HG03565 (cell line): ENCODE data around the gene SLF2.
"Not testable (repeated sequence)": the region's sequence is repeated elsewhere in the genome, so short reads cannot be mapped to it uniquely, and the experiment has no call there.

Experiments used
- ATAC-seq: cut with Tn5 transposase; IDR thresholded peaks from one replicate; pipeline ENCODE4 v1.9.1; 2021; ENCODE audit warnings: mild to moderate bottlenecking, moderate library complexity; ENCODE audit not compliant: unreplicated experiment

The SLF2 gene

DNA sequence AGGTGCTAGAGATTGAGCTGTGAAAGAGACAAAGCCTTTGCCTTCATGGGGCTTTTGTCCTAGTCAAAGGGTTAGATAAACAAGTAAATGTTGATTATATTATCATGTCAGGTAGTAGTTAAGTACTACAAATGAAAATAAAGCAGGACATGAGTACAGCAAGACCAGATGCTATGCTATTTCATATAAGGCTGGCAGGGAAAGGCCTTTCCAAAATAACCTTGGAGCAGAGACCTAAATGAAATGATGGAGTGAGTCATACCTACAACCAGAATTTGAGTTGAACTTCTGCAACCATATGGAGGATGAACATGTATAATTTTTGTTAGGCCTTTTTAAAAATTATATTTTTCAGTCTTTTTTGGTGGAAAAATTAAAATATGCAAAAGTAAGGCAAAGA is 33.0 kb downstream of the SLF2 start:
- no peak for ATAC-seq

DNA sequence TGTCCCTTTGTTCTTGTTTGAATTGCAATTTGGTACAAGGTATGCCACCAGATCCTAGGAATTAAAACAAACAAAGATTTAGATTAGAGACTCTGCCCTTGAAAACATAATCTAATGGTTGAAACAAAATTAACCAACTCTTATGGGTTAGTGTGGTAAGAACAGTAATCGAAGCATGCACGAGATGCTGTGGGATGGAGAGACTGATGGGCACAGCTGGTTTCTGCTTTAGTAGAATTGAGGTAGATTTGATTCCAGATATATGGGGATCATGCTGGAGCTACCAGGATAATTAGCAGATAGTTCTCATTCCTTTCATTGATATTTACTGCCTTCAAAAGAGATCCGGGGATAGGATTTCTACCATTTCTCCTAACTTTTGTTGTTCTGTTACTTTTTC is 36.2 kb downstream of the SLF2 start:
- ATAC-seq, result no peak

DNA sequence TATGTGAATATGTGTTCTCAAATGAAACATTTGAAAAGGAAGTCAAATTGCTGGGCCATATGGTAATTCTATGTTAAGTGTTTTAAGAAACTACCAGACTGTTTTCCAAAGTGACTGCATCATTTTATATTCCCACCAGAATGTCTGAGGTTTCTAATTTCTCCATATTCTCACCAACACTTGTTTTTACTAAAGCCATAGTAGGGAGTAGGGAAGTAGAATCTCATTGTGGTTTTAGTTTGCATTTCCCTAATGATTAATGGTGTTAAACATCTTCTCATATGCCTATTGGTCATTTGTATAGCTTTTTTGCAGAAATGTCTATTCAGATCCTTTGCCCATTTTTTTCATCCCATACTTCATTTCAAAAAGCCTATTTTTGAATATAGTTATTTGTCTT is 47.5 kb downstream of the SLF2 start:
- ATAC-seq, result no peak

DNA sequence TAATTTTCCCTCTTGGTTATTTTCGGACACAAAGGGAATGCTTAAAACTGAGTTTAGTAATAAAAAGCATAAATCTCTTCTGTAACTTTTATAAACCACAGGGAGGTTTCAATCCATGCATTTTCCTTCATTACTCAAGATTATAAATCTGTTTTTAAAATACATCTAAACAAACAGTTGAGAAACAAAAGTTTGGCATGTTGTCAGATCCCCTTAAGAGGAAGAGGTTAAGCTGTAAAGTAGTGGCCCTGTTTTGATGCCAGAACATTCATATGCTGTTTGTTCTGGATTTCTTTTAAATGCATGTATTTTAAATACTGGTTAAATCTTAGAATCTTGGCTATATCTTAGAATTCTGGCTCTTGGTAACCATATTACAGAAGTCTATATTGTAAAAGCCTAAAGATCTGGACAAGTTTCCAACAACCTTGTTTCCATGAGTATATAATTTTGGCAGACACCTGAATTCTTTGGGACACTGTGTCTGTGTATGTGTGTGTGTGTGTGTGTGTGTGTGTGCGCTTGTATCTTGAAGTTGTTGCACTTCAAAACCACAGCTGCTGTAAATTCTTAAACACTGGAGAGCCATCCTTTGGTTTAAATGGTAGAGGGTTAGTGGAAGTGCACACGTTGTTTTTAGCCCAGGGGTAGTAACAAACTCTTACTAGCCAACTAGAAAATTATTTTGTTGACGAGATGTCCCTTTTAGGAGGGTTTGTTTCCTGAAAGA is 49.8 kb downstream of the SLF2 start:
- no peak for ATAC-seq

DNA sequence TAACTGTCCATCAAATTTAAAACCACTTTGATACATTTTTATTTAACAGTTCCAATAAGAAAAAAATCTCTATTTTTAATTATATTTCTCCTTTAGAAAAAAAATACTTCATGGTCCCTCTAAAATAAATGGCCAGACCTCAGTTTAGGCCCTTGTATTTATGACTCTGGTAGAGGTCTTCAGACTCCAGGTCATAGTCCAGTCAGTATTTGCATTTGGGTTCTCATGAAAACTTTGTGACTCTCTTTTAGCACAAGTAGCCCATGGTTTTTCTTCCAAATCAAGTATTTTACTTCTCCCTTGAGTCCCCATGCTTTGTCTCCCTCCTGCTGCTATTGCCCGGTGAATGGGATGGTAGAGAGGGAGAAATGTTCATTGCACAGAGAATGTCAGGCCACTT is 51.1 kb downstream of the SLF2 start:
- ATAC-seq, result no peak

DNA sequence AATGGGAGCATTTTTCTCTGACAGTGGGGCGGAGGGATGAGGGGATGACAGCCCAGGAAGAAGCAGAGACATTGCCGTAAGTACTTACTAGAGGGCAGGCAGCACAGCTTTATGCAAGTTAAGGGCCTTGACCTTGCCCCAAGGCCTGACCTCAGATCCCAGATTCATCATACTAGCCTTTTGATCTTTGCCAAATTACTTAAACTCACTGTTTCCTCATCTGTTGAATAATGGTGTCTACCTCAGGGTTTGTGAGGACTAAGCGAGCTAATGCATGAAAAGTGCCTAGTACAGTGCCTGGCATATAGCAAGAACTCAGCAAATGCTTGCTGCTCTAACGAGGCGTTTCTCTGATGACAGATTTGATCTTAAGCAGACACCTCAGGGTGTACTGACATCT is 53.1 kb downstream of the SLF2 start:
- ATAC-seq, result no peak

DNA sequence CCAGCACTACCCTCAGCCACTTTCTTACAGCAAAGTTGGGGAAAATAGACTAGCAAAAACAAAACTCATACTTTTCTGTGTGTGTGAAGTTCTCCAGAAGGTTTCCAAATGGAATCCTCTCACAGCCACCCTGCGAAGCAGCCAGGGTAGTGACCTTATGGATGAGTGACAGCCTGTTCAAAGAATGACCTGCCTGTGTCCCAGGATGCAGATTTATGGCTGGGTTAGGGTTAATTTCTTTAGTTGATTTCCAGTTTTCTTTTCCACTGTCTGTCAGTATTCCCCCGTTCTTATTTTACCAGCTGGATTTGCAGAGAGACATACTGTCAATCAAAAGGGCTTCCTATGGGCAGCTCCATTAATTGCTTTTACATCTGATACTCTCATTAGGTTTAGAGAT is 54.1 kb downstream of the SLF2 start:
- no peak for ATAC-seq

DNA sequence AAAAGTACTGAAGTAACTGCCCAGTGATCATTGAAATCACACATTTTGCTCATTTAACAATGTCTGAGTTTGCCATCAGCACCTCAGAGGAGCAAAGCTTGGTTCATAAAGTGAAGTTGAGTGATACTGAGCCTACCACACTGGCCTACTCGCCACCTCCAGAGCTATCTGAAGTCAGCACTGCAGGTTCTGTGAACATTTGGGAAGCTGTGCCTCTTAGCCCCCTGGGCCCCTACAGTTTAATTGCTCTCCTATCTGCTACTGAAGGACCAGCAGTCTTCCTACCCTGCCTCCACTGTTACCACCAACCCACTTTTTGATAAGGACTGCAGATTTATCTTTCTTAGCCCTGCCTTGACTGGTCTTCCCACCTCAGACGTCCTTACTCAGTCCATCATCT is 54.6 kb downstream of the SLF2 start:
- no peak for ATAC-seq

DNA sequence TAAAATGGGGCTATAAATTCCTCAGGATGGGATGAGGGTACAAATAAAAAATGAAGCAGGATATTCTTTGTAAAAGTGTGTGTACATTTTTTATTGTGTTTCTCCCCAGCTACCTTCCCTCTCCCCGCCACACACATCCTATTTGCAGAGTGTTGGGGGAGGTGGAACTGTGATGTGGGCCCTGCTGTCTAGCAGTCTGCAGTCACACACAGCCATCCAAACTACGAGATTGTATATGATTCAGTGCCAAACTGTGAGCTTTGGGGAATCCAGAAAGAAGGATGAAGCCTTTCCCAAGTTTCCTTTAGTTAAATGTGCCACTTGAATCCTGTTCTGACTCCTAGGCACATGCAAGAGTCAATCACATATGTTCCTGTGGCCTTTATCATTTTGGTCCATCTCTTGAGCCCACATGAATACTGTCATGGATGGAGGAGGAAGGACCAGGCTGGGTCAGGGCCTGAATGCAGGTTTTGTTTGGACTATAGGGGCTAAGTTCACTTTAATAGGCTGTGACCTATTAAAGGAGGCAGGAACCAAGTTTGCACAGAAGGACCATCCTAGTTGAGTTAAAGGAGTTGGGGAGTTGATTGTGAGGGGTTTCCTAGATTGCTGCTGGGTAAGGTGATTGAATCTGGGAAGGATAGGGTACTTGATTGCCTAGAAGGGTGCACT is 55.4 kb downstream of the SLF2 start:
- ATAC-seq, result no peak

DNA sequence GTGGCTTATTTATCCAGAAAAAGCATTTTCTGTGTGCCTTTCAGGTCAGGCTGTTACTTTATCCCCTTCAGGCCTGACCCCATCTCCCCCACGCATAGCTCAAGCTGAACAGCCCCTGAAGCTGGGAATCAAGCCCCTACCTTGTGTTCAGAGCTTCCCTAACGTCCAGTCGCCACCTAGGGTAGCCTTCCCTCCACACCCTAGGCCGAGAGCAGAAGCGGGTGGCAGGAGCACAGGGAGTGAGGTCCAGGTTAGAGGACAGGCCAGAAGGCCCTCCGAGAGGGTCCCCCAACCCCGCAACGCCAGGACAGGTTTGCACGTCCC is 56.1 kb downstream of the SLF2 start:
- no peak for ATAC-seq

DNA sequence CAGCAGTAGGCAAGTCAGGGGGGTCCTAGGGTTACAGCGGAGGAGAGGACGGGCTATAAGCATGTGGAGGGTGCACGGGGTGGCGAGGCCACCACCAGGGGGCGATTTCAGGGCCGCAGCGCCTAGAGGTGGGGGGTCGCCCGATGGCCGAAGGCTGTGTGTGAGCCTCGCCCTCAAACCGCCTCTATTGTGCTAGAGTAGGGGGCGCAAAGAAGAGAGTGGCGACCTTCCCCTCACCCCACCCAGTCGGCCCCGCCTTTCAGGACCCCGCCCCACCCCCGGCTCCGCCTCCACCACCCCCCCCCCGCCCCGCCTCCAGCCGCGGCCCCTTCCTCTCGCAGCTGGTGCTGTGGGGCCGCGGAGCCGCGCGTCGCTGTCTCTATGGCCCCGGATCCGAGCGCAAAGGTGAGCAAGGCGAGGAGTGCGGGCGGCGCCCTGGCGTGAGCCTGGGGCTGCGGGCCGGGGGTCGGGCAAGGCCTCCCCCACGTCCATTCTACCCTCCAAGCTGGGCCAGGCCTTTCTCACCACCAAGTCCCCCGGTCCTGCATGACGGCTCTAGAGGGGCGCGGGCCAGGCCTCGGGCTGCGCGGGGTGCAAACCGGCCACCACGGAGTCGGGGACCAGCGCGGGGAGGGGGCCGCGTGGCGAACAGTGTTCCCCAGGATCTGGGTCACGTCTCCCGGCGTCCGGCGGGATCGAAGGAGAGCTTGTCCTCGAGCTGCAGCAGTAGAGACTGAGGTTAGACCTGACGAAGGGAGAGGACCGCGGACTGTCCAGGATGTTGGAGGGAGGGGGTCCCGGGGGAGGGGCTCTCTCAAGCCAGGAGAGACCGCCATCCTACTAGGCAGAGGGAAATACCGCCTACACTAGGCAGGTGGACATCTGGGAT is 56.7 kb downstream of the SLF2 start, which contains the start of gene SEMA4G:
TSS of gene SEMA4G (plus strand) at position 318 of the 889 bp plus-strand sequence. CDS start 3,409 bp downstream, outside the sequence.
- ATAC-seq, result no peak

DNA sequence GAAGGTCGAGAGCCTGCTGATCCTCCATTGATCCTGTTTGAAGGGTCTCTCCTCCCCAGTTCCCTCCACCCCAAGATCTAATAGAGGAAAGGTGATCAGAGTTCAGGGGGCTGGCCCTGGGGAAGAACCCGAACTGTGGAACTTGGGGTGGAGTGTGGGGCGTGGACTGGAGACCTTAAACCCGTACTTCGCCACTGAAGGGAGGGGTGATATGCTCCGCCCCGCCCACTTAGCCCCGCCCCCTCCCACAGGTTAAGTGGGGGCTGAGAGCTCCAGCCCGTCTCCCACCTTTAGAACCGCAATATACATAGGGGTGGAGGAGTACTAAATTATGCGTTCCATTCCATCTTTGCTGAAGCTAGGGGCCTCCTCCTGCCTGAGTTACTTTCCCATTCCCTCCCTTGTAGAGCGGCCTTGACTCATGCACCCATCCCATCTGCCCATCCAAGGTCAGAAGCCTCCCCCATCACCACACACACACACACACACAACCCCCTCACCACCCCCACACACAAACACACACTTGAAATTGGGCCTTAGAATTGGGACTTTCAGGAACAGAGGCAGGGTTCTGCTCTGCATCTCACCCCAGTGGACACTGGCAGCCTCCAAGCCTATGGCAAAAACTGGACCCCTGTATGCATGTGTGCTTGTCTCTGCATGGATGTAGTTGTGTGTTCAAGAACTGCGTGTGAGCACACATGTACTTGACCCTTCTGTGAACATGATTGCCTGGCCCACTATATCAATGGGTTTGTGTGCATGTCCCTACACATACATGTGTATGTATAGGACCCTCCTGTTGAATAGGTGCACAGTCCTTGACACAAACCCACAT is 57.5 kb downstream of the SLF2 start:
- ATAC-seq, result no peak

DNA sequence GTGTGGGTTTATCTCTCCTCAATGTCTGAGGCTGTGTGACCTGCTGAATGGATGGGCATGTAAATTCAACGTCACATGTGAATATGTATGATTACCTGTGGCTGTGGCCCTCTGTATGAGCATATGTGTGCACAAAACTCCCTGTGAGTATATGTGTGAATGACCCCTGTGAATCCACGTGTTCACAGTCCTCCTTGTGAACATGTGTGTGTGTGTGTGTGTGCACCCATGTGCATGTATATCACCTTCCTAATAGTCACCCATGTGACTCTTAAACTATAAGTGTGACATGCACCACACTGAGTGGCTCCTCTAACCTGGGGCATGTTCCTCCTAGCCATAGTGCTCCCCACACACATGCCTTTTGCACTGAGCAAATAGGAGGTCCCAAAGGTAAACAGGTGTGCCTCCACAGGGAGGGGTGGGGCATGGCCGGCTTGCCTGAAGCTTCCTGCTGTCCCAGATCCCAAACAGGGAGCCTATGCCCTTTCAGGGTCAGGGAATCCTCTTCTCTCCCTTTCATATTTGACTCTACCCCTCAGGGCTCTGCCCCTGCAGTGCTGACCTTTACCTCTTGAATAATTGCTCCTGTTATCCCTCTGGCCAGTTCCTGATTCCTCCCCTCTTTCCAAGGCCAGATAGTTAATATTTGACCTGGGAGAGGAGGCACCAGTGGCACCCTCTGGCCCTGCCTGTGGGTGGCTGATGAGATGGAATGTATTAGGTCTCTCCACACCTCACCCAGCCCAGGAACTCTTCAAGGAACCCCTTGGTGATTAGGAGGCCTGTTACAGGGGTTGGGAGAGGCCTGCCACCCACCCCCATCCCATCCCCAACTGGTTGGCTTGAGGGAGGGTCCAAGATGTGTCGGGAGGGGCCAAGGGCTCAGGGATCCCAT is 58.4 kb downstream of the SLF2 start:
- ATAC-seq, result no peak

DNA sequence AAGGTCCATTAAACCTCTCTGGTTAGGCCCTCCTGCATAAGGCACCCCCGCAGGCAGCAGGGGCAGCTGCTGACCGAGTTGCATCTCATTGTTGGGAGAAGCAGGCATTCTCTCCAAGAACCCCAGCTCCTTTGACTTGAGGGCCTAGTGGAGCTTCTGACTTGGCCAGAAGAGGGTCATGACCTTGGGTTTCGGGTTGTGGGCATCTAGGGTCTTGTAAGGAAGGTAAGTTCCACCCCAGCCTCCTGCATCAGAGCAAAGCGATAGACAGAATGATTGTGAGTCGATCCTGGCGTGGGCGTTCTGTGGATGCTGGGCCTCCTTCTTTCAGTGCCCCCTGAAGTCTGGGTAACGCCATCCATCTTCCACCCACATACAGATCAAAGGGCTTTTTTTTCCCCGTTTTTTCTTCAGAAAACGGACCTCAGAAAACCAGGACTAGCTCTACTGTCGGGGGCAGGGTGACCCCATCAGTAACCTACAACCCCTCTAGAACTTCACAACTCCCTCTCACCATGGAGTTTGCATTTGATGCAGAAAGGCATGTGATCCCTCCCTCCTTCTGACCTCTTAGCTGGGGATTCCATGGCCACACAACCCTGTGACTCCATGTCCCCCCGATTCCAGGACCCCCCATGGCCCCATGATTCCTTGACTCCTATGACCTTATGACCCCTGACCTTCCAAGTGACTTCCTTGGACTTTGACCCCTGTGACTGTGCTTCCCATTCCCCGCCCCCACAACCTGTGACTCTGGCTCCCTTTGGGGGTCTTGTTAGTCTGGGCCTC is 59.5 kb downstream of the SLF2 start:
- no peak for ATAC-seq

DNA sequence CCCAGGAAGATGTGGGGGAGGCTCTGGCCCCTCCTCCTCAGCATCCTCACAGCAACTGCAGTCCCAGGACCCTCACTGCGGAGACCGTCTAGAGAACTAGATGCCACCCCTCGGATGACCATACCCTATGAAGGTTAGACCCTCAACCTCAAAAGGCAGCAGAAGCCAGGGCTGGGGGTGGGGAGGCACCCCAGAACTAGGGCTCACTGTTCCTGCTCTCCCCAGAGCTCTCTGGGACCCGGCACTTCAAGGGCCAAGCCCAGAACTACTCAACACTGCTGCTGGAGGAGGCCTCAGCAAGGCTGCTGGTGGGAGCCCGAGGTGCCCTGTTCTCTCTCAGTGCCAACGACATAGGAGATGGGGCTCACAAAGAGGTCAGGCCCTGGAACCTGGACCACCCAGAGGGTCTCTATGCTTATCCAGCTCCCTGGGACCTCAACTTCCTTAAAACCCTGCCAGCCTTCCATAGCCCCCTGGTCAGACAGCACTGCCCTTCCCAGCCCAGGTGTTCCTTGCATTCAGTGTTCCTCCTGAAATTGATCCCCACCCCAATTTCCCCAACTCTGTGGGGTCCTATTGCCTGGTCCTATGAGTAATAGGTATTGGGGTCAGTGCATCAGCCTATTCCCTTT is 60.3 kb downstream of the SLF2 start:
- no peak for ATAC-seq

DNA sequence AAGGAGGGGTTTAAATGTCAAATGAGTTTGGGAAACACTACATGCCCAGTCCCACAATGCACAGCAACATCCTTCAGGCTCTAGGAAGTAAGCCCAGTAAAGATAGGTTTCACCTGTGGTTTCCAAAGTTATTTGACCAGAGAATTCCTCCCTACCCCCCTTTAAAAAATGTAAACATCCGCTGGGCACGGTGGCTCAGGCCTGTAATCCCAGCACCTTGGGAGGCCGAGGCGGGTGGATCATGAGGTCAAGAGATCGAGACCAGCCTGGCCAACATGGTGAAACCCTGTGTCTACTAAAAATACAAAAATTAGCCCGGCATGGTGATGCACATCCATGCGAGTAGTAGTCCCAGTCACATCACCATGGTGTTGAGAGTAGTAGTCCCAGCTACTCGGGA is 62.6 kb downstream of the SLF2 start:
- not testable (repeated sequence) for ATAC-seq

DNA sequence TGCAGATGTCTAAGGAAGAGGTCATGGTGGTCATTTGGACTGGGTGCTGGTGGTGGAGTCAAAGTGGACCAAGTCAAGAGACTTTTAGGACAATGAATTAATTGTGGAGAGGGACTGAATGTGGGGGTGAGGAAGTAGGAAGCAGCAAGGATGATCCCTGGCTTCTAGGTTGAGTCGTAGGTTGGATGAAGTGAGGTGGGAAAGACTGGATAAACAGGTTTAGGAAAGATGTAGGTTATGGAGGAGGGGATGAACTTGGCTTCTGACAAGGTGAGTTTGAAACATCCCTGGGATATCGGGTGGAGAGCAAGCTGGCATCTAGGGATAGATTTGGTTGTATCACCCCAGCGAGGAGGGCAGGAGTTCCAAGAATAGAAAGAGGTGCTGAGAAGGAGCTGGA is 64.1 kb downstream of the SLF2 start:
- no peak for ATAC-seq

DNA sequence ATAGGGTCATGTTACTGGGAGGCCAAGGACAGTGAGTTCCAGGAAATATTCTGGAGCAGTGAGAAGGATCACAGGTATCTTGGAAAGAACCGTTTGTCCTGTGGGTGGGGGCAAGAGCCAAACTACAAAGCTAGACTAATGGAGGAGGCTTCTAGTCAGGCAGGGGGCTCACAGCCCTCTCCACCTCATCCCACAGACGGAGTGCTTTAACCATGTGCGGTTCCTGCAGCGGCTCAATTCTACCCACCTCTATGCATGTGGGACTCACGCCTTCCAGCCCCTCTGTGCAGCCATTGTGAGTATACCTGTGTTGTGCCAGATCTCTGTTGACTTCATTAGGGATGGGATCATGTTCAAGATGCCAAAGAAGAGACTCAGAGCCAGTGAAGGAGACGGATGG is 64.7 kb downstream of the SLF2 start:
- no peak for ATAC-seq
